ENCODE results near the gene MTMR11. TPM values are rescaled to one million over a fixed set of nuclear protein-coding genes. Genes with fewer than 3 reads are reported as not detected.
A peak's percentile ranks its signal among the peaks of the same experiment; 100 is the strongest.

The MTMR11 gene
- total RNA-seq, 1 experiment from 2014 or later: 7.1 TPM

DNA sequence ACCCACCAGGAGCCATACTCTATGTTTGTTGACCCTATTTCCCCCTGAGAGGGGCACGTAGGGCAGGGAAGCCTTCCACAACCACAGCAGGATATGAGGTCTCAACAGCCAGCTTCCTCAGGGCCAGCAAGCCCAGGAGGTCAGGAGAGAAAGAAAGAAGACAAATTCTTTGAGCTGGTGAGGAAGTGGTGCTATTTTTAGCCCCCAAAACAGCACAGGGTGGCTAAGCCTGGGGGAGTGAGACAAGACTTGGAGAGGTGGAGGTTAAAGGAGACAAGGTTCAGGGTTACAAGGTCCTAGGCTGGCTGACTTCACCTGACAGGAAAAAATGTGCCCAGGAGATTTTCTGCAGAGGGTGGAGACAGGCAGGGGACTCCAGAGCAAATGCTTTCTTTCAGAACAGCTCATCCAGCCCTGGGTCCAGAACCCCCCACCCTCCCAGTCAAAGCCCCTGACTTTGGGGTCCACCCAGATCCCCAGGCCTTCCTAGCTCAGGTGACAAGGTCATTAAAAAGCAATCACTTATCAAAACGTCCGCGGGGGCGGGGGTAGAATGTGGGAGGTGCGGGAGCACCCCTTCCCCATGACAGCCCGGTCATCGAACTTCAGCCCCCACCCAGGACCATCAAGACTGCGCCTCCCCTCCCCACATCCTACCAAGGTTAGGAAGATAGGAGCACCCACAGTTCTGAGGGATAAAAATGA lies 20.3 kb downstream of the MTMR11 start (continued):
- TF ChIP-seq, protein P1, sequence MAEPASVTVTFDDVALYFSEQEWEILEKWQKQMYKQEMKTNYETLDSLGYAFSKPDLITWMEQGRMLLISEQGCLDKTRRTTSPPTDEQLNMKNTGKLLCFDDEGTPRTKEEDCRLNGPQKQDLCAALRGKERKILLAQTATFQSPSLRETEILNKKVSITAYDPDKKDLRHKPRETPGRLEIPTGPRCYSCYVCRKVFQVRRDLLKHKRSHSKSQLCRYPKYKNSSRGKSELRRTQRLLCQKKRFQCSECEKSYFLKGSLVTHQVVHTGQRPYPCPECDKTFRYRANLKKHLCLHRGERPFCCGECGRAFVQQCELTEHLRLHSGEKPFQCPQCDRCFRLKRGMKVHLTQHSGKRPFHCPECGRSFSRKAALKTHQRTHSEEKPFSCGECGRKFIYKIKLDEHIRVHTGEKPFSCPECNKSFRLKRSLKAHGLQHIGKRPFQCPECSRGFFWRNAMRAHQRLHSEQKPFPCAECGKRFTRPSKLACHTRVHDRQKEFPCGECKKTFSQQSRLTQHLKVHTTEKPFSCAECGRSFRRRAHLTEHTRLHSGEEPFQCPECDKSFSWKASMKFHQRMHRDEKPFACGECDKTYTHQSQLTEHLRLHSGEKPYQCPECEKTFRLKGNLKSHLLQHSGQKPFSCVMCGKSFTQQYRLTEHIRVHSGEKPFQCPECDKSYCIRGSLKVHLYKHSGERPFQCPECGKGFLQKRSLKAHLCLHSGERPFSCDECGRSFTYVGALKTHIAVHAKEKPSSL (CRISPR knock-in tag; conservative IDR thresholded peaks at IDR 0.05): no peak
- TF ChIP-seq EMX1 (CRISPR knock-in tag; IDR thresholded peaks at IDR 0.05) (no peak), USF1 (CRISPR knock-in tag; IDR thresholded peaks at IDR 0.05) (no peak), NR3C1 (CRISPR knock-in tag; conservative IDR thresholded peaks at IDR 0.05; ENCODE audit: low read depth) (no peak), ZNF512 (CRISPR knock-in tag; IDR thresholded peaks at IDR 0.05; ENCODE audit: borderline replicate concordance) (no peak), MYBL2 (CRISPR knock-in tag; IDR thresholded peaks at IDR 0.05) (no peak), ELF4 (CRISPR knock-in tag; IDR thresholded peaks at IDR 0.05; ENCODE audit: low read depth) (no peak), ETV6 (CRISPR knock-in tag; IDR thresholded peaks at IDR 0.05) (no peak), NFE2L1 (CRISPR knock-in tag; IDR thresholded peaks at IDR 0.05) (no peak)
- TF ChIP-seq, protein P2, sequence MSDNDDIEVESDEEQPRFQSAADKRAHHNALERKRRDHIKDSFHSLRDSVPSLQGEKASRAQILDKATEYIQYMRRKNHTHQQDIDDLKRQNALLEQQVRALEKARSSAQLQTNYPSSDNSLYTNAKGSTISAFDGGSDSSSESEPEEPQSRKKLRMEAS (CRISPR knock-in tag; IDR thresholded peaks at IDR 0.05): no peak
- TF ChIP-seq, protein P3, sequence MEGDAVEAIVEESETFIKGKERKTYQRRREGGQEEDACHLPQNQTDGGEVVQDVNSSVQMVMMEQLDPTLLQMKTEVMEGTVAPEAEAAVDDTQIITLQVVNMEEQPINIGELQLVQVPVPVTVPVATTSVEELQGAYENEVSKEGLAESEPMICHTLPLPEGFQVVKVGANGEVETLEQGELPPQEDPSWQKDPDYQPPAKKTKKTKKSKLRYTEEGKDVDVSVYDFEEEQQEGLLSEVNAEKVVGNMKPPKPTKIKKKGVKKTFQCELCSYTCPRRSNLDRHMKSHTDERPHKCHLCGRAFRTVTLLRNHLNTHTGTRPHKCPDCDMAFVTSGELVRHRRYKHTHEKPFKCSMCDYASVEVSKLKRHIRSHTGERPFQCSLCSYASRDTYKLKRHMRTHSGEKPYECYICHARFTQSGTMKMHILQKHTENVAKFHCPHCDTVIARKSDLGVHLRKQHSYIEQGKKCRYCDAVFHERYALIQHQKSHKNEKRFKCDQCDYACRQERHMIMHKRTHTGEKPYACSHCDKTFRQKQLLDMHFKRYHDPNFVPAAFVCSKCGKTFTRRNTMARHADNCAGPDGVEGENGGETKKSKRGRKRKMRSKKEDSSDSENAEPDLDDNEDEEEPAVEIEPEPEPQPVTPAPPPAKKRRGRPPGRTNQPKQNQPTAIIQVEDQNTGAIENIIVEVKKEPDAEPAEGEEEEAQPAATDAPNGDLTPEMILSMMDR (IDR thresholded peaks at IDR 0.05): no peak
- TF ChIP-seq, protein P4, sequence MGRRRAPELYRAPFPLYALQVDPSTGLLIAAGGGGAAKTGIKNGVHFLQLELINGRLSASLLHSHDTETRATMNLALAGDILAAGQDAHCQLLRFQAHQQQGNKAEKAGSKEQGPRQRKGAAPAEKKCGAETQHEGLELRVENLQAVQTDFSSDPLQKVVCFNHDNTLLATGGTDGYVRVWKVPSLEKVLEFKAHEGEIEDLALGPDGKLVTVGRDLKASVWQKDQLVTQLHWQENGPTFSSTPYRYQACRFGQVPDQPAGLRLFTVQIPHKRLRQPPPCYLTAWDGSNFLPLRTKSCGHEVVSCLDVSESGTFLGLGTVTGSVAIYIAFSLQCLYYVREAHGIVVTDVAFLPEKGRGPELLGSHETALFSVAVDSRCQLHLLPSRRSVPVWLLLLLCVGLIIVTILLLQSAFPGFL (CRISPR knock-in tag; IDR thresholded peaks at IDR 0.05; ENCODE audit: borderline replicate concordance): no peak

GRCh38 chr1:149915429-149916192 lies 21.1 kb downstream of the MTMR11 start:
- H3K4me3 Mint-ChIP-seq: peak overlapping the region; percentile 91
- CTCF ChIA-PET: interaction anchor here (0.8 kb wide), 1 partner anchor 27 kb away, joined by 3 read pairs; no protein-coding TSS in a partner anchor
- TF ChIP-seq MYBL2 (CRISPR knock-in tag; IDR thresholded peaks at IDR 0.05) (no peak), ZNF138 (CRISPR knock-in tag; conservative IDR thresholded peaks at IDR 0.05) (no peak), ZNF512 (CRISPR knock-in tag; IDR thresholded peaks at IDR 0.05; ENCODE audit: borderline replicate concordance) (no peak), ZNF671 (CRISPR knock-in tag; IDR thresholded peaks at IDR 0.05) (no peak), CREM (CRISPR knock-in tag; IDR thresholded peaks at IDR 0.05) (no peak), USF1 (CRISPR knock-in tag; IDR thresholded peaks at IDR 0.05) (no peak), IRF2 (CRISPR knock-in tag; IDR thresholded peaks at IDR 0.05; ENCODE audit: borderline replicate concordance, low read depth) (no peak), NFE2L1 (CRISPR knock-in tag; IDR thresholded peaks at IDR 0.05) (no peak)
- TF ChIP-seq, protein P4 (CRISPR knock-in tag; IDR thresholded peaks at IDR 0.05; ENCODE audit: borderline replicate concordance): no peak

More at GRCh38 chr1:149915429-149916192, 21.1 kb downstream of the MTMR11 start:
- H3K27me3 Mint-ChIP-seq (ENCODE audit: low read depth): no peaks in the 10 kb centered on the region
- no peak for ATAC-seq
- peaks cover 15% of the 10 kb centered on the region for H3K36me3 Mint-ChIP-seq
- DNase-seq (ENCODE audit: low spot score): no peak
- POLR2A ChIA-PET: interaction anchor here (0.8 to 1.8 kb wide), 4 partner anchors 22 to 70 kb away, joined by 3 to 16 read pairs (median 4); a partner anchor contains a TSS
- H3K4me1 Mint-ChIP-seq: peaks cover 23% of the 10 kb centered on the region
- H3K9me3 Mint-ChIP-seq: no peaks in the 10 kb centered on the region
- no peak overlapping the region for H3K27ac Mint-ChIP-seq
